GM18526 (cell line): ENCODE data around the gene C1QTNF5.

Source experiments
- POLR2A ChIP-seq: IDR thresholded peaks from 3 replicates; pipeline ENCODE4 v1.6.1; 2011; ENCODE audit not compliant: insufficient read length; ENCODE audit errors: extremely low read depth

The C1QTNF5 gene

GRCh38 chr11:119320240-119320775 is 20.4 kb downstream of the C1QTNF5 start:
- TF ChIP-seq POLR2A, result no peak

DNA sequence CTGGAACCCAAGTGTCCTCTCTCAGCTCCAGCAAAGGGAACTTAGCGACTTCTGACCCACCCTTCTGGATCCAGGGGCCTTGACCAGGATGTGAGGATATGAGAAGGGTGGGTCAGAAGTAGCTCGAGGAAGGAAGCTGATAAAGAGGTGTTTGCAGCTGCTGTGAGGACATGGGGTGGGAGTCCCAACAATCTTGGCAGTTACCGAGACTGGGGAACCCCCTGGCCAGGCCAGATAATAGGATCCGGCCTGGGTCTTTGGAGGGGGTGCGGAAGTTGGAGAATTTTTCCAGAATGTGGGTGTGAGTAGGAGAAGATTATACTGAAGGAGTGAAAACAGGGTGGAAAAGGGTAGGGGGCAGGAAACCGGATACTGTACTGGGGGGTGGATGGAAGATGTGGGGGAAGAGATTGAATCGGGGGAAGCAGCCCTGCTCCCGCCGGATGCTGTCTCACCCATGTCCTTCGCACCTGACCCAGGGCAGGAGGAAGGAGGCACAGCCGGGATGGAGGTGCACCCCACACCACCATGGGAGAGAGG is 20.9 kb downstream of the C1QTNF5 start:
- TF ChIP-seq POLR2A, result no peak

DNA sequence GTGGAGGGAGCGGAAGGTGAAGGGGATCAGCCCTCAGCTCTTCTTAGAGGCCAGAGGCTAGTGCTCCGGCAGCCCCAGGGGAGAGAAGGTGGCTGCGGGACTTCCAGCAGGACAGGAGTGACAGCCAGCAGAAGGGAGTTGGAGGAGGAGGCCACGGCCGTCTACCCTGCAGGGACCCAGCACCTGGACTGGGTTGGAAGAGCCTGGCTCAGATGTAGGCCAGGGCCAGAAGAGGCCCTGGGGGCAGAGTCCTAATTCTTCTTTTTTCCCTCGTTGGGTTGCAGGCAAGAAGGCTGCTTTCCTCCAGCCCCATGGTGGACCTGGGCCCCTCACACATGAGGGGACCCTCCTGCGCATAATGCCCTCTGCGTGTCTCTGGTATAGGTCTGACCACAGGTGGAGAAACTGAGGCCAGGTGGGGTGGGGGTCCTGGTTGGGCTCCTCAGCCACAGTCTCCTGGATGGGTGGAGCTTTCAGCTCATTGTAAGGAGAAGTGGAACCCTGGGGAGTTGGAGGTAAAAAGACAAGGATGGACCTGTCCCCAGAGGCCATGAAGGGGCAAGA is 21.5 kb downstream of the C1QTNF5 start:
- no peak for TF ChIP-seq POLR2A

DNA sequence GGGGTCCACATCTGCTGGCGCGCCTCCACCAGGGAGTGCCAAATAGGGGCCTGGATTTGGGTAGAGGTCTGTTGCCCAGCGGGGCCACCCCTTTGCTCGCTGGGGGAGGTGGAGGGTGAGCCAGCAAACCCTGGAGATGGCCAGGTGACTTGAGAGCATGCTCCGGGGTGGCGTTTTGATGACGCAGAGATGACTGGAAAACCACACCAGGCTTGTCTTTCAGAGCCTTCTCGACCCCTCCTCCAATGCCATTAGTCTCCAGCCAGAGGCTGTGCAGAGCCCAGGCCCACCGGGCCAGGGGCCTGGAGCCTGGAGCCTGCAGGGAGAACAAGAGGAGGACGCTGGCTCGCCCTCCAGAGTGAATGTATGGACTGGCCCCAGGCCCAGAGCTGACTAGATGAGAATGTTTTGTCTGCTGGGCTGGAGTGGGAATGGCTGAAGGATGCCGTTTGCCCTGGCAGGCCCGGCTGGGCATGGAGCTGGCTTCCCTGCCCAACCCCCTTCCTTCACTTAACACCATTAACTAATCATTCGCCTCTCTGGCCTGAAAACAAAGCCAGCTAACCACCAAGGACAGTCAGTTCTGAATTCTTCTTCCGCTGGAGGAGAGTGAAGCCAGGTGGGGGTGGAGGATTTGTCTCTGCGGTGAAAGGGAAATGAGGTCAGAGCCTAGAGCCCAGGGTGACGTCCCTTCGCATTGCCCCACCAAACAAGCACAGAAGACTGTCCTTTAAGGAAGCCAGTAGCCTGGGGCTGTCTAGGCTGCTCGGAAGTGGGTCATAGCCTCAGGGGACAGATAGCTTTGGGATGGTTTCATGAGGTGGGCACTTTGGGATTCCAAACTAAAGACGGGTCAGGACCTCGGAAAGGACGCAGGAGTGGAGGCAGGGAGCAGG is 22.2 kb downstream of the C1QTNF5 start:
- TF ChIP-seq POLR2A, result no peak

DNA sequence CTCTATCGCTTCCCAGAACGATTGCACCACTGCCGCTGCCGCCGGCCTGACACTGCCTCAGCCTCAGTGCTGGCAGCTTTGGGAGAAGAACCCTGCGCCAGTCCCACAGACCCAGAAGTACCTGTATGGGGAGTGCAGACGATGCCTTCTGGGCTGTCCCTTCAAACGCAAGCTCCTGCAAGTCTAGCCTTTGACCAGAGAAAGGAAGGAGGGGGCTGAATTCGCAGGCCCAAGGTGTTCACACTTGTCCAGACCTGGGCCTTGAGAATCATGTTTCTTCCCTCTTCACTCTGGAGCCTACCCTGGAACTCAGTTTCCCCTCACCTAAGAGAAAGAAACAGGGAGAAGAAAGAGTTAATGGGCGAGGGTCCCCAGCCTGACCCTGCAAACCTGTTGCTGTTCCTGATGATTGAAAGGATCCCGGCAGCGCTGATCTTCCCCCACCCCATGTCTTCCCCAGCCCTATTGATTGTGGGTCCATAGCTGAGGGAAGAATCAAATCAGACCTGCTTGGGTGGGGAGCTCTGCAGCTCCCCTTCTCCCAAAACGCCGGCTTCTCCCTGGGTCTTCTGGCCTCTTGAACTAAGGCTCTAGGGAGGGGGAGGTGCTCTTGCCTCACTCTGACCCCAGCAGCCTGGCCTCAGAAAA is 23.0 kb downstream of the C1QTNF5 start:
- TF ChIP-seq POLR2A, result no peak

GRCh38 chr11:119316729-119317591 is 23.7 kb downstream of the C1QTNF5 start, which contains the start of gene MCAM:
Gene MCAM, minus strand, starts transcription at chr11:119317130. Its CDS starts 29 bp downstream, at chr11:119317101.
- no peak for TF ChIP-seq POLR2A

DNA sequence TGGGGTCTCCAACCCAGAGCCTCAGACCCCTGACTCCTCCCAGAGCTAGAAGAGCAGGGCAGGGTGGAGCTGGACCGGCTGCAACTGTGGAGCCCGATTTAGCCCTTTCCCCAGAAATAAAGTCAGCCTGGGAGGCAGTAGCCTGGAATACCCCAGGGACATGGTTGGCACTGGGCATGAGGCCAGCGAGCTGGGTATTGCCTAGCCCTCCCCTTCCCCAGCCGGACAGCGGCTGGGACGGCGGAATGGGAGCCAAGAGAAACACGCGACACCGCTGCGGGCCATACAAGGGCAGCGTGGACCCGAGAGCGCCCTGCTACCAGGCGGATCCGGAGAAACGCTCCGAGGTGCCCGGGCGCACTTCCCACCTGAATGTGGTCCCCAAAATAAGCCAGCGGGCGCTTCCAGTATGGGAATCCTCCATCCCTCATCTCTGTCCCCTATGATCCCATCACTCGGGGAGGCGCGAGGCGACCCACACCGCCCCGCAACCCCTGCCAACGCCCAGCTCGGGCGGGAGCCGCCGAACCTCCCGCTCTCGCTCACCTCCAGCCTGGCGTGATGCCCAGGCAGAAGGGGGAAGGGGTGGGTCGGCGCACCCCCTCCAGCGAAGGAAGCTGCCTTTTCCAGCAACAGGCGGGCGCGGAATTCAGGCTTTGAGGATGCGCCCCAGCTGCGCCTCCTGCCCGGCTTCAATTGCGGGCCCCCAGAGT is 24.5 kb downstream of the C1QTNF5 start:
- TF ChIP-seq POLR2A, result no peak

DNA sequence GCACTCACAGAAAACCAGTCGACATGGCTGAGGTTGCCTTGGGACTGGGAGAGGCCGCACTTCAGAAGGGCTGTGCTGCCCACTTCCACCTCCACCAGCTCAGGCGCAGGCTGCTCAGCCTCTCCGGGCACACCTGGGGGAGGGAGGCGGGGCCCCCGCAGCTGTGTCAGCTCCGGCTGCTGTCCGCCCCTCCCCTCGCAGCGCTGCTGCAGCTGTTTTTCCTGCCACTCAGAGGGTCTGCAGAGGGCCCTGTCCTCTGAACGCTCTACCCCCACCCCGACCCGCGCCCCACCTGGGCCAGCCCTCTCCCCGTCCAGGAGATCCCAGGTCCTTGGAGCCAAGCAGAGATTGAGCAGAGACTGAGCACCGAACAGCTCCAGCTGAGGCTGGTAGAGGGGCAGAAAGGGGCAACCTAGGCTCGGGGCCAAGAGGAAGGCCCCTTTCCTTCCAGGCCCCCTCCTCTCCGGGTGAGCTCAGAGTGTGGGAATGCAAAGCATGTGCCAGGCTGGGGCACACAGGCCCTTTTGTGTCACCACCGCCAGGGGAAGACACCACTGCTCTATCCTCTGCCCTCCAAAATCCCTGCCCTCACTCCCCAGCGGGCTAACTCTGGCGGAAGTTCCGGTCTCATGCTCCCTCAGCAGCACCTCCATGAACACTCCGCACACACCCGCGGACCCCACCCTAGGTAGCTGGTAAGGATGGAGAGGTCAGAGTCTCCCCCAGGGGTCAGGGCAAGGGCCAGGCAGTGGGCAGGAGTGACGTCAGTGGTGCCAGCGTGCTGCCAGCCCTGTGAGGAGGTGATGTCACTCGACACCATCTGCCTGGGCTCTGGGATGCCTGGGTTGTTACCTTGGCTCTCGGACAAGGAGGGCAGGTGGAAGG is 25.3 kb downstream of the C1QTNF5 start:
- no peak for TF ChIP-seq POLR2A

- no peak for TF ChIP-seq POLR2A
Observed at GRCh38 chr11:119314726-119315125, 26.0 kb downstream of the C1QTNF5 start.

GRCh38 chr11:119310682-119311052 is 30.0 kb downstream of the C1QTNF5 start:
- no peak for TF ChIP-seq POLR2A

DNA sequence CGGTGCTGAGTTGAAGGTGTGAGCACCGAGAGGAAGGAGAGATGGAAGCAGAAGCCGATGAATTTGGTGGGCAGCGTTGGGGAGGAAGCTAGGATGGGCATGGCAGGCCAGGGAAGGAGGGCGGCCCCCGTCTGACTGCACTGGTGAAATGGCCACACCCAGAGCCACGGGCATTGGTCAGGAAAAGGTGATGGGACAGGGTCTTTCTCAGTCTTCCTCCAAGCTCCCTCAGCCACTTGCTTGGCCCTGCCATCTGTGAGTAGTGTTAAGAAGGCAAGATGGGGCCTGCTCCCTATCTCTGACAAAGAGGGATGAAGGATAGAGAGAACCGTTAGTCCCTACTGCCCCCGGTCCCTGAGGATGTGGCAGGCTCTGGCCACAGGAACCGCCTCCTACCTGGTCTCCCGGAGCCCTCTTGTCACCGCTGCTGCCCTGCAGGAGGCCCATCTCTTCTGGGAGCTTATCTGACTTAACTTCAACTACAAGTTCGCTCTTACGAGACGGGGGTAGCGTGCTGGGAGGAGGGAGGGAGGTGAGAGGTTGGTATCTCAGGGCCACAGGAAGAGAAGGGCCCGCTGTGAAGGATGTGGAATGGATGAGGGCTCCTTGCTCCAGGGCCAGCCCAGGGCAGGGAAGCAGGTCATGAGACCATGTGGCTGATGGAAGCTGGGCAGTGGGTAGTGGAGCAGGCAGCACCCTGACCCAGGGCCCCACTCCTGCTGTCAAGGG is 30.6 kb downstream of the C1QTNF5 start:
- no peak for TF ChIP-seq POLR2A

DNA sequence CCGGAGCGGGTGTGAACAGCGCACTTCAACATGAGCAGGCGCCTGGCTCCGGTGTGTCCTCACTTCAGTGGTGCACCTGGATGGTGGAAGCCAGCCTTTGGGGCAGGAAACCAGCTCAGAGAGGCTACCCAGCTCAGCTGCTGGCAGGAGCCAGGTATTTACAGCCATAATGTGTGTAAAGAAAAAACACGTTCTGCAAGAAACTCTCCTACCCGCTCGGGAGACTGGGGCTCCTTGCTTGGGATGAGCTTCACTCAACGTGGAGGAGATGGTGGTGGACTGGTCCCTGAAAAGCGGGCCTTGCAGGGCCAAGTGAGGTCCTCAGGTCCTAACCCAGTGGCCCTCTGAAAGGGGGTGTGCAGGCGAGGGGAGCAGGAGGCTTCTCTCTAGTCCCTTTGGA is 31.3 kb downstream of the C1QTNF5 start:
- no peak for TF ChIP-seq POLR2A
